GM23248 (cell line): ENCODE measurements around the gene CRB2.
"Not testable (repeated sequence)": the region's sequence is repeated elsewhere in the genome, so short reads cannot be mapped to it uniquely, and the experiment has no call there.

Experiments
- EZH2 ChIP-seq: fragments of 200-600 bp; sonication (generic); IDR thresholded peaks from 2 replicates; pipeline ENCODE4 v1.6.1; 2018; ENCODE audit warnings: antibody characterized with exemption, mild to moderate bottlenecking; ENCODE audit not compliant: insufficient read depth, poor library complexity, severe bottlenecking
- EZH2phosphoT487 ChIP-seq: fragments of 200-600 bp; sonication (generic); IDR thresholded peaks from 2 replicates; pipeline ENCODE4 v1.6.1; 2018; ENCODE audit warnings: antibody characterized with exemption, moderate library complexity, mild to moderate bottlenecking, low read depth; ENCODE audit not compliant: insufficient read depth

- not testable (repeated sequence) for TF ChIP-seq EZH2, EZH2phosphoT487
Observed at GRCh38 chr9:123333058-123333669, 22.8 kb upstream of the CRB2 start.
